Measurements from ENCODE around the gene TSEN34.
"Not testable (repeated sequence)": the region's sequence is repeated elsewhere in the genome, so short reads cannot be mapped to it uniquely, and the experiment has no call there.

The TSEN34 gene

DNA sequence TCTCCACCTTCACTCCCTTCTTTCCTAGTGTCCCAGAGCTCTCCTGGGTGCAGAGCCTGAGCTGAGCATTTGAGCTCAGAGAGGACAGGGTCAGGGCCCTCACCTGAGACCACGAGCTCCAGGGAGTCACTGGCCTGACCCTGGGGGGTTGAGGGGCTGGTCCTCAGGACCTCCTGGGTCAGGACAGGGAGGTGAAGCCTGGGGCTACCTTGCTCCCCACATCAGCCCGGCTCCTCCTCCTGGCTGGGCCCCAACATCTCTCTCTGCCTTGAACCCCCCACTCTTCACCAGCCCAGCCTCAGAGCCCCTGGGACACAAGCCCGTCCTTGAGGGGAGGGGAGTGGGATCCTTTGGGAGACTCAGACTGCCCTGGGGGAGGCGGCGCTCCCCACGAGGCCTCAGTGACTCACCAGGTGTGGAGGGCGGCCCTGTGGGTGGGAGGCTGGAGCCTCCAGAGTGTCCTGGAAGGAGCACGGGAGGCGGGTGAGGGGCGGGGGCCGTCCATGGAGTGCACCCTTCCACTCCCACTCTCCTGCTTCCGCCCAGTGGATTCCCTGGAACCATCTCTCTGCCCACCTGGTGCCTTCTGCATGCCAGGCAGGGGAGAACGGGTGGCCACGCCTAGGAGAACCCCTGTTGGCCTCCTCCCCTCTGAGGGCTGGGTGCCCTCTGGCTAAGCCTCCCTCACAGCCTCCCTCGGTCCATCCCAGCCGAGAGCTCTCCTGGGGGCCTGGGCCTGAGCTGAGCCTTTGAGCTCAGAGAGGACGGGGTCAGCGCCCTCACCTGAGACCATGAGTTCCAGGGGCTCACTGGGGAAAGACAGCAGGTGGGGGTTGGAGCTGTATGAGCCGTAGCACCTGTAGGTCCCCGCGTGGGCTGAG lies 48.6 kb downstream of the TSEN34 start:
- not testable (repeated sequence) for DNase-seq (ENCODE audit: low read depth, low spot score)

DNA sequence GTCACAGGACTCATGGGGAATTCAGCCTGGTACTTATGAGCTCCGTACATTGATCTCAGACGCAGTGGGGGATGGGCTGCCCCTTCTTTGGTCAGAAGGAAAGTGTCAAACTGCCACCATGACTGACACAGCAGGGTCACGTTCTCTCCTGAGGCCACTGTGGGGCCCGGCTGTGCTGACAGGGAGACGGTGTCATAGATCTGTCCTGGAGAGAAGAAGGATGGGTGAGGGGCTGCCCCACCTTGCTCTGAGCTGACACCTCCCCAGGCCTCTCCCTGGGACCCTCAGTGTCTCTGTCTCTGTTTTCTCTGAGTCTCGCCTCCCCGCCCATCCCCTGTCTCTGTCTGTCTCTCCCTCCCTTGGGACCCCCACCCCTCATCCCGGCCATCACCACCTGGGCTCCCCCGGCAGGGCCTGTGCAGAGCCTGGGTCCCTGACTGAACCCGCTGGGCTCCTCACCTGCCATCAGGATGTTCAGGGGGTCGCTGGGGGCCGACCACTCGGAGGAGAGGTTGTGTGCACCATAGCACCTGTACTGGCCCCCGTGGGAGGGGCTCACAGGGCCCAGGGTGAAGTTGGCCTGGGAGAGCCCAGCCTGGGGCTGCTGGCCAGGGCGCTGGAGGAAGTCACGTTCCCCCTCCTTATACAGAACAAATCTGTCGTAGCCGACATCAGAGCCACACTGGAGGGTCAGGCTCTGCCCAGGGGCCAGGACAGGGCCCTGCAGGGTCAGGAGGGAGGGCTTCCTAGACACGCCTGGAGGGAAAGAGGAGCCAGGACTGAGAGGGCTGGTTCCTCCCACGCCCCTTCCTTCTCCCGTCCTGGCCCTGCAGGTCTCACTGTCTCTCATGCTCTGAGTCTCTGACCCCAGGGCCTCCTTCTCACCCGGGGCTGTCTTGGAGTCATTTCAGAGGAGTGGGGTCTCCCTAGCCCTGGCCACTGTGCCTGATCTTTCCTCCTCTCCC lies 49.5 kb downstream of the TSEN34 start:
- DNase-seq (ENCODE audit: low read depth, low spot score) = not testable (repeated sequence)

DNA sequence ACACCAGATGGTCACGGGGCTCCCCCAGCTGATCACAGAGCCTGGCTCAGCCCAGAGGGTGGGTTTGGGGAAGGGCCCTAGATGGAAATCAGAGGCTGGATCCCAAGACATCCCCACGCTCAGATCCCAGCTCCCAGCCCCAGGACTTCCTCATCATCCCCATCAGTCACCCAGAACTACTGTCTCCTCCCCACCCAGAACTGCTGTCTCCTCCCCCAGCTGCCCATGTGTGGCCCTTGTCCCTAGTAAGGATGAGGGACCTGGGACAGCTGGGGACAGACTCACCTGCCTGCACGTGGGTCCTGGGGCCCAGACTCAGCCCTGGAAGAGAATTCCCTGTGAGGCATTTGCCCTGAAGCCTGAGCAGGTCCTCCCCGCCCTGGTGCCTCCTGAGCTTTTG lies 51.1 kb downstream of the TSEN34 start:
- DNase-seq (ENCODE audit: low read depth, low spot score) = not testable (repeated sequence)

DNA sequence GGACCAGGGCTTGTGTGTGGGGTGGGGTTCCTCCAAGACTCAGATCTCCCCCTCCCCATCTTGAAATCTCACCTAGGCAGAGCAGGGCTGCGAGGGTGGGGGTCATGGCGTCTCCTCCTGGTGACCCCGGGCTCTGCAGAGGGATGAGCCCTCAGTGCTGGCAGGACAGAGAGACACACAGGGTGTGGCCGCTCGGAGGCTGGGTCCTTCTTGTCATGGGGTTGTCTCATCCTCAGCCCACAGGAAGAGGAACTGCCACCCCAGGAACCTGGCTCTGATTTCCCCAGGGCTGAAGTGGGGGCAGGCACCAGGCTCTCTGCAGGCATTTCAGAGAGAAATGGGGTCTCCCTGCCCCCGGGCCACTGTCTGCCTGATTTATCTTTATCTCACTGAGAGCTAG lies 51.5 kb downstream of the TSEN34 start, which contains the start of gene LILRA6:
LILRA6 (minus strand) TSS at position 145 of the 400 bp plus-strand sequence.
- not testable (repeated sequence) for DNase-seq (ENCODE audit: low read depth, low spot score)

DNA sequence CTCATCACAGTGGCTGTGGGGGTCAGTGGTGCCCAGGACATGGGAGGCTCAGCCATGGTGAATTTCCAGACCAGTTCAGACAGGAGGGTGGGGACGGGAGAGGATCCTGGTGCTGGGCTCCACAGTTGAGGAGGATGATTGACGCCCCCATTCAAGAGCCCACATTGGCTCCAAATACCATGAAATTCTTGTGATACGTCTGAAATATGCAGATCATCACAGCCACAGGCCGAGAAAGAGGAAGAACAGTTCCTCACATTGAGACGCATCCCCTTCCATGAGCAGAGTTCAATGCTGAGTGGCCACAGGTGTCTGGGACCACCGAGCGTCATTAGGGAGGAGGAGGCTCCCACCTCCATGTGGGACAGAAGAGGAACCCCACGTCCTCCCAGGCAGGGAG lies 52.7 kb downstream of the TSEN34 start:
- DNase-seq (ENCODE audit: low read depth, low spot score) = not testable (repeated sequence)

Measured in brain pericyte (primary cell).